Measurements from ENCODE around the gene MAPK11. TPM values are rescaled to one million over a fixed set of nuclear protein-coding genes. Genes with fewer than 3 reads are reported as not detected.

Gene MAPK11
- total RNA-seq, 1 experiment from 2014 or later, result 6.4 TPM

DNA sequence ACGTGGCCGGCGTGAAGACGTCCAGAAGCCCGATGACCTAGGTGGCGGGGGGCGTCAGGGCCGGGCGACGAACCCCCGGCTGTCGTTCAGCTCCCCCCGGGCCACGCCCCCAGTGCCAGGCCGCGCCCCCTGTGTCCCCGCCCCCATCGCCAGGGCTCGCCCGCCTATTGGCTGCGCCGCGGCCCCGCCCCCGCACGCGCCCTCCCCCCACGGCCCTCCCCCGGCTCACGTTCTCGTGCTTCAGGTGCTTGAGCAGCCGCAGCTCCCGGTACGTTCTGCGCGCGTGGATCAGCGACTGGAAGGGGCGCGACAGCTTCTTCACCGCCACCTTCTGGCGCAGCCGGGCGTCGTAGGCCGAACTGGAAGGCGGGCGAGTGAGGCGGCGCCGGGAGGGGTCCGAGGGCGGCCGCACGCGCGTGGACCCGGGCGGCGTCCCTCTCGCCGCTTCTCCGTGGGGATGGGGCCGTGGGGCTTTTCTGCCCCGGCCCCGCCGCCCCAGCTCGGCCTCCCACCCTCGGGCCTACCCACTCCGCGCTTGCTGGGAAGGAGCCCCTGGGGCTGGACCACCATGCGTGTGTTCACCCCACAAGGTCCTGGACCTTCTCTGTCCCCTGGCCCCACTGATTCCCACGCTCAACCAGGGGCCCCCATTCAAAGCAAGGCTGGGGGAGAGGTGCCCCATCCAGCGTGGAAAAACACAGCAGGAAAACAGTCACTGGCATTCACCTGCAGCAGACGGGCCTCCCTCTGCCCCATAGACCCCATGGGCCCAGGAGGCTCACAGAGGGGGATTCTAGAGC, 2.4 kb downstream of the MAPK11 start:
- Histone ChIP-seq H3K4me2 (ENCODE audit: low read depth, low read length, poor library complexity, severe bottlenecking) (no peak overlapping the region), H3K9me3 (ENCODE audit: low read length) (no peaks in the 10 kb centered on the region), H3K36me3 (ENCODE audit: insufficient read depth, low read length) (no peaks in the 10 kb centered on the region), H4K20me1 (ENCODE audit: insufficient read depth, low read depth, low read length) (no peaks in the 10 kb centered on the region), H3K27ac (ENCODE audit: low read length) (no peak overlapping the region), H2AFZ (ENCODE audit: low read length) (no peak overlapping the region), H3K4me1 (ENCODE audit: low read length) (peaks cover 33% of the 10 kb centered on the region), H3K4me3 (ENCODE audit: low read length) (no peak overlapping the region), H3K27me3 (ENCODE audit: low read length) (no peaks in the 10 kb centered on the region), H3K9me2 (replicated peaks; ENCODE audit: insufficient read depth, low read length) (no peaks in the 10 kb centered on the region), H3K9ac (ENCODE audit: low read length) (no peak overlapping the region), H3K79me2 (ENCODE audit: low read length) (no peaks in the 10 kb centered on the region)
- DNase-seq, result no peak

DNA sequence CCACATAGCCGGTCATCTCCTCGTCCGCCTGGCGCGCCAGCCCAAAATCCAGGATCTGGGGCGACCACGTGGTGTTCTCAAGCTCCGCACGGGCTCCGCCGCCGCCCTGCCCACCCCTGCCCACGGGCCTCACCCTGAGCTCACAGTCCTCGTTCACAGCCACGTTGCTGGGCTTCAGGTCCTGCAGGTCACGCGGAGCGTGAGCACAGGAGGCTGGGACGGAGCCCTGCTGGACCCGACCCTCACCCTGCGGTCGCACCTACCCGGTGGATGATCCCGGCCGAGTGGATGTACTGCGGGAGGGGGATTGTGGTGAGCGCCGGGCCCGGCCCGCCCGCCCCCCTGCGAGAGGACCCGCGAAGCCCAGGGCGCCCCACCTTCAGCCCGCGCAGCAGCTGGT, 3.2 kb downstream of the MAPK11 start:
- no peaks in the 10 kb centered on the region for H3K9me3 ChIP-seq (ENCODE audit: low read length)
- DNase-seq, result no peak
- H3K79me2 ChIP-seq (ENCODE audit: low read length), result no peaks in the 10 kb centered on the region
- H3K27ac ChIP-seq (ENCODE audit: low read length), result no peak overlapping the region
- no peak overlapping the region for H3K9ac ChIP-seq (ENCODE audit: low read length)
- no peak overlapping the region for H3K4me2 ChIP-seq (ENCODE audit: low read depth, low read length, poor library complexity, severe bottlenecking)
- no peaks in the 10 kb centered on the region for H4K20me1 ChIP-seq (ENCODE audit: insufficient read depth, low read depth, low read length)
- H3K9me2 ChIP-seq (replicated peaks; ENCODE audit: insufficient read depth, low read length), result no peaks in the 10 kb centered on the region
- no peaks in the 10 kb centered on the region for H3K36me3 ChIP-seq (ENCODE audit: insufficient read depth, low read length)
- no peak overlapping the region for H3K4me3 ChIP-seq (ENCODE audit: low read length)
- peaks cover 38% of the 10 kb centered on the region for H3K4me1 ChIP-seq (ENCODE audit: low read length)
- no peaks in the 10 kb centered on the region for H3K27me3 ChIP-seq (ENCODE audit: low read length)
- no peak overlapping the region for H2AFZ ChIP-seq (ENCODE audit: low read length)

DNA sequence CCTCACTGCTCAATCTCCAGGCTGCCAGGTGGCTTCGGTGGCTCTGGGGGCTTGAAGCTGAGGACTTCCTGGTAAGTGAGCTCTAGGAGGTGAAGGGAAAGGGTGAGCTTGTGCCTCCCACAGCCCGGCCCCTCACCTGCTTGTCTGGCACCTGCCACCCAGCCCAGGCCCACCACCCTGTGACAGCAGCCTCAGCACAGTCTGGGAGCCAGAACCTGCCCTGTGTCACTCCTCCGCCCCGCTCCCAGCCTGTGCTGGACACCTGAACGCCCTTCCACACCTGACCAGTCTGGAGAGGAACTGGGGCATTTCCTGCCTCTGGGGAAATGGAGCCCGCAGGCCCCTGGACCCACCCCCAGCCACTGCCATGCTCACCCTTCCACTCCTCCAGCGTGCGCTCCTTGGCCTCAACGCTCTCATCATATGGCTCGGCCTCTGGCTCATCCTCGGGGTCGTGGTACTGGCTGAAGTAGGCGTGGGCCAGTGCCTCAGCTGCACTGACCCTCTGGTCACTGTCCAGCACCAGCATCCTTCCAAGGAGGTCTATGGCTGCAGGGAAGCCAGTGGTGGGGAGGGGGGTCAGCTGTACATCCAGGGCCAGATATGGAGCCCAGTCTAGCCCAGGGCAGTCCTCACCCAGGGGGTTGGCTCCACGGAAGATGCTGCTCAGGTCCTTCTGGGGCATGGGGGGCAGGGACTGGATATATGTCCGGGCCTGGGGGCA, 5.1 kb downstream of the MAPK11 start:
- no peaks in the 10 kb centered on the region for H4K20me1 ChIP-seq (ENCODE audit: insufficient read depth, low read depth, low read length)
- H3K79me2 ChIP-seq (ENCODE audit: low read length), result peaks cover 9% of the 10 kb centered on the region
- no peak overlapping the region for H3K27ac ChIP-seq (ENCODE audit: low read length)
- H3K9me2 ChIP-seq (replicated peaks; ENCODE audit: insufficient read depth, low read length), result no peaks in the 10 kb centered on the region
- H3K4me3 ChIP-seq (ENCODE audit: low read length), result no peak overlapping the region
- peaks cover 28% of the 10 kb centered on the region for H3K4me1 ChIP-seq (ENCODE audit: low read length)
- H3K9me3 ChIP-seq (ENCODE audit: low read length), result no peaks in the 10 kb centered on the region
- DNase-seq, result no peak
- no peak overlapping the region for H3K4me2 ChIP-seq (ENCODE audit: low read depth, low read length, poor library complexity, severe bottlenecking)
- H3K9ac ChIP-seq (ENCODE audit: low read length), result no peak overlapping the region
- no peak overlapping the region for H2AFZ ChIP-seq (ENCODE audit: low read length)
- H3K36me3 ChIP-seq (ENCODE audit: insufficient read depth, low read length), result no peaks in the 10 kb centered on the region
- H3K27me3 ChIP-seq (ENCODE audit: low read length), result no peaks in the 10 kb centered on the region

DNA sequence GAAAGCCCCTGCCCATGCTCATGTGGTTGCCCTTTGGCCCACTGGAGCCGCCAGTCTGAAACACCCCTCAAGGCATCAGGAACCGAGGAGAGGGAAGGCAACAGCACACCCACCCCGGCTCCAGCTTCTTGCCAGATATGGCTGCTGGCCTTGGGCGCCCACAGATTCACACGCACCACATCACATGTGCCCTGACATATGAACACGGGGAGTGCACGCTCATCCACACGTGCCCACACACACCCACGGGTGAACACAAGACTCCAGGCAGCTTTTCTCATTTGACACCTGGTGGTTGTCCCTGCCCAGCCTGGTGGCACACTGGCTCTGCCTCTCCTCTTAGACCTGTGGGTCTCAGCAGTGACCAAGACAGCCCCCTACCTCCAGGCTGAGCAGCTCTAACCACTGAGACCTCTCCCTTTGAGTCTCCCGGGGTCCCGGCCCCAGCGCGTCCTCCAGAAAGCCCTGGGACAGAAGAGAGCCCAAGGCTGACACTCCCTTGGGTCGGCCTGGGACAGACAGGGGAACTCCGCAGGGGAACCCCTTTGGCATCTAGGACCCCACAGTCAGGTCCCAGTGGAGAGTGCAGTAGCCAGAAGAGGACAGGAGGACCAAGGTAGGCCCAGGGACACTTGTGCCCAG, 6.0 kb downstream of the MAPK11 start:
- Histone ChIP-seq H3K4me1 (ENCODE audit: low read length) (peaks cover 25% of the 10 kb centered on the region), H3K36me3 (ENCODE audit: insufficient read depth, low read length) (no peaks in the 10 kb centered on the region), H3K27me3 (ENCODE audit: low read length) (no peaks in the 10 kb centered on the region), H2AFZ (ENCODE audit: low read length) (no peak overlapping the region), H4K20me1 (ENCODE audit: insufficient read depth, low read depth, low read length) (no peaks in the 10 kb centered on the region), H3K9ac (ENCODE audit: low read length) (no peak overlapping the region), H3K9me3 (ENCODE audit: low read length) (no peaks in the 10 kb centered on the region), H3K4me2 (ENCODE audit: low read depth, low read length, poor library complexity, severe bottlenecking) (no peak overlapping the region), H3K4me3 (ENCODE audit: low read length) (no peak overlapping the region), H3K9me2 (replicated peaks; ENCODE audit: insufficient read depth, low read length) (no peaks in the 10 kb centered on the region), H3K27ac (ENCODE audit: low read length) (no peak overlapping the region), H3K79me2 (ENCODE audit: low read length) (peaks cover 17% of the 10 kb centered on the region)
- no peak for DNase-seq

DNA sequence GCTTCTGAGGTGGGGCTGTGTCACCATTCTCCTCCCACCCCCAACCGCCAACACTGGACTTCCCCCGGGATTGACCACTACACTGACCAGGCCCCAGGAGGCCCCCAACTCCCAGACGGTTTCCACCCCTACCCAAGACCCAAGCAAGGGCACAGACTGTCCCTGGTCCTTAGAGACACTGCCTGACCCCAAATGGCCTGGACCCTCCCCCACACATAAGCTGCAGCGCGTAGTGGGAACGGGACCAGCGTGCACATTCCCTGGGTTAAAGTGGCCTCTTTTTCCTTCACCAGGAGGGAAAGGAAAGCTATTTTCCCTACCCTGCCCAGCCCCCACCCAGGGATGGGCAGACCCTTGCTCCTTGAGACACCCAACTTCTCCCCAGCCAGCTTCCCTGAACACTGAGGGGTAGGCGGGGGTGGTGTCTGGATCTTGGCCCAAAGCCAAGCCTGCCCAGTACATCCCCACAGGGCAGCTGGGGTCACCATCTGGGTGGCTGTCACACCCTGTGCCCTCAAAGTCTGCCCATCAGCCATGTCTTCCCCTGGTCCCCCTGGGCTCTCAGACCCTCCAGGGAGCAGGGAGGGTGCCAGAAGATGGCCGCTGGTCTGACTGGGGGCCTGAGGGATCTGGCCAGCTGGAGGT, 7.1 kb downstream of the MAPK11 start:
- Histone ChIP-seq H3K36me3 (ENCODE audit: insufficient read depth, low read length) (no peaks in the 10 kb centered on the region; the same call in 1 of the 2 replicates), H3K4me1 (ENCODE audit: low read length) (peaks cover 24% of the 10 kb centered on the region), H3K79me2 (ENCODE audit: low read length) (peaks cover 25% of the 10 kb centered on the region), H3K9me2 (replicated peaks; ENCODE audit: insufficient read depth, low read length) (no peaks in the 10 kb centered on the region), H2AFZ (ENCODE audit: low read length) (no peak overlapping the region), H3K27me3 (ENCODE audit: low read length) (no peaks in the 10 kb centered on the region), H3K27ac (ENCODE audit: low read length) (peak overlapping the region; percentile 78), H3K4me2 (ENCODE audit: low read depth, low read length, poor library complexity, severe bottlenecking) (peak overlapping the region; percentile 75), H3K9ac (ENCODE audit: low read length) (peak overlapping the region; percentile 98), H4K20me1 (ENCODE audit: insufficient read depth, low read depth, low read length) (no peaks in the 10 kb centered on the region), H3K4me3 (ENCODE audit: low read length) (peak overlapping the region; percentile 97; the same call in 1 of the 2 replicates), H3K9me3 (ENCODE audit: low read length) (no peaks in the 10 kb centered on the region)
- no peak for DNase-seq

DNA sequence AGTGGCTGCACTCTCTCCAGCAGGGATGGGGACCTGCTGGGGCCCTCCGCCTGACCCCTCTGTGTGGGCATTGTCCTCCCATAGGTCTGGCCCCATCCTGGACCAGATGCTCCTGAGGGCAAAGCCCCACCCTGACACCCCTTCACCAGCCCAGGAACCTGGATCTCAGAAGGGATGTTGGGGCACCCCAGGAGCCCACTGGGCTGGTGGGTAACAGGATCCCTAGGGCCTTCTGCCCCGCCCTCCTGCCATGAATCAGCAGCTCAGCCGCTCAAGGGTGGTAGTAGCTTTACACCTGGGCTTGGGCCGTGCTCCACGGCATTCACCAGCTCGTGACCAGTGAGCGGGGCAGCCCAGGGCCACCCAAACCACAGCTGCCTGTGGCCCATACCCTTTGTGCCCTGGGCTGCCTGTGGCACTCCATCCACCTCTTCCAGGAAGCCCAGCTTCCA, 7.7 kb downstream of the MAPK11 start:
- Histone ChIP-seq H2AFZ (ENCODE audit: low read length) (no peak overlapping the region), H3K79me2 (ENCODE audit: low read length) (peaks cover 25% of the 10 kb centered on the region), H4K20me1 (ENCODE audit: insufficient read depth, low read depth, low read length) (no peaks in the 10 kb centered on the region), H3K4me2 (ENCODE audit: low read depth, low read length, poor library complexity, severe bottlenecking) (peak overlapping the region; percentile 75), H3K27ac (ENCODE audit: low read length) (peak overlapping the region; percentile 78), H3K27me3 (ENCODE audit: low read length) (no peaks in the 10 kb centered on the region), H3K36me3 (ENCODE audit: insufficient read depth, low read length) (no peaks in the 10 kb centered on the region; the same call in 1 of the 2 replicates), H3K9me3 (ENCODE audit: low read length) (no peaks in the 10 kb centered on the region), H3K4me3 (ENCODE audit: low read length) (peak overlapping the region; percentile 97), H3K9me2 (replicated peaks; ENCODE audit: insufficient read depth, low read length) (no peaks in the 10 kb centered on the region), H3K4me1 (ENCODE audit: low read length) (peaks cover 24% of the 10 kb centered on the region), H3K9ac (ENCODE audit: low read length) (peak overlapping the region; percentile 98)
- peak; percentile 86 for DNase-seq

DNA sequence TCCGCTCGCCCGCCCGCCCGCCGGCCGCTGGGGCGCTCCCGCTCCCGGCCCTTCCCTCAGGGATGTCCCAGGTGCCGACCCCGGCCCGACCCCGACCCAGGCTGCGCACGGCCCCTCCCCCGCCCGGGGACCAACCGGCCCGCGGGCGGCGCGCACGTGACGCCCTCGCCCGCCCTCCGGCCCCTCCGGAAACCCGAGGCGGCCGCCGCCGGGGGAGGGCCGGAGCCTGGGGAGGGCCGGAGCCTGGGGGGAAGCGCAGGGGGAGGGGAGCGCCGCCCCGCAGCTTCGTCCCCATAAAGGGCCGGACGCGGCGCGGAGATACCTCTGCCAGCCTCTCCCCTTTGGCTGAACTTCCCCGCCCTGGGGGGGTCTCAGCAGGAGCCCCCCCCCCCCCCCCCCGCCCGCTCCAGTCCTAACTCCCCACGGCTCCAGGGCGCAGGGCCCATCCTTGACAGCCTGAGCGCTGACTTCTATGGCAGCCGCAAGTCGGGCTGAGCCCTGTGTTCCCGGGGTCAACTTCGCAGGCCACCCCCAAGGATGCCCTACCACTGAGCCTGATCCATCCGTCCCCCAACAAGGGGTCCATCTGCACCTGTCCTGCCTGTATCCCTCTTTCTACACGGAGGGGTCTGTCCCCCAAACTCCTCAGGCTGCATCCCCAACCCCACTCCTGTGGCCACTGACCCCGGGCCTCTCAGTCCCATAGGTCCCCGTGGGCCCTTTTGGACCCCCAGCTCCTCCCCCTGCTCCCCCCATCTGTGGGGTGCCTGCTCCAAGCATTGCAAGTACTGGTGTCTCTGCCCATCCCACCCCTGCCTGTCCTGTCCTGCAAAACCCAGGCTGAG, 8.3 kb downstream of the MAPK11 start, which contains the start of gene MAPK12:
MAPK12 (minus strand) TSS at position 69 of the 845 bp plus-strand sequence. CDS start 174 bp downstream, outside the sequence.
- Histone ChIP-seq H3K9me3 (ENCODE audit: low read length) (no peaks in the 10 kb centered on the region), H3K27ac (ENCODE audit: low read length) (peak within 1 kb of the TSS; percentile 79), H3K4me3 (ENCODE audit: low read length) (peak within 1 kb of the TSS; percentile 97), H3K9me2 (replicated peaks; ENCODE audit: insufficient read depth, low read length) (no peaks in the 10 kb centered on the region), H2AFZ (ENCODE audit: low read length) (no peak within 1 kb of the TSS), H3K4me2 (ENCODE audit: low read depth, low read length, poor library complexity, severe bottlenecking) (peak within 1 kb of the TSS; percentile 99), H3K4me1 (ENCODE audit: low read length) (peaks cover 24% of the 10 kb centered on the region), H3K79me2 (ENCODE audit: low read length) (peaks cover 25% of the 10 kb centered on the region), H3K27me3 (ENCODE audit: low read length) (no peaks in the 10 kb centered on the region), H3K36me3 (ENCODE audit: insufficient read depth, low read length) (no peaks in the 10 kb centered on the region; the same call in 1 of the 2 replicates), H4K20me1 (ENCODE audit: insufficient read depth, low read depth, low read length) (no peaks in the 10 kb centered on the region), H3K9ac (ENCODE audit: low read length) (peak within 1 kb of the TSS; percentile 98)
- DNase-seq, result peak; percentile 90

All from Karpas-422 (cell line).